Measurements from ENCODE around the gene PRLR. TPM values are rescaled to one million over a fixed set of nuclear protein-coding genes. Genes with fewer than 3 reads are reported as not detected.

The PRLR gene
- total RNA-seq, 2 donors from 2014 or later: 1.1 to 7.1 TPM

- Histone ChIP-seq H3K36me3 (no peaks in the 10 kb centered on the region), H3K27ac (no peak overlapping the region), H3K27me3 (replicated peaks; ENCODE audit: insufficient read depth) (no peaks in the 10 kb centered on the region), H3K4me3 (no peak overlapping the region), H3K4me1 (replicated peaks) (no peaks in the 10 kb centered on the region), H3K9me3 (no peaks in the 10 kb centered on the region)
- intact Hi-C loops (cut with DNase I): no loop called here
- 78% methylated on average over 3 of the region's 3 CpGs for WGBS
- TF ChIP-seq POLR2AphosphoS5 (IDR thresholded peaks at IDR 0.05) (no peak), POLR2A (IDR thresholded peaks at IDR 0.05) (no peak), CTCF (IDR thresholded peaks at IDR 0.05) (no peak)
- no peak for DNase-seq (ENCODE audit: low spot score)
These were observed 147.8 kb downstream of the PRLR start for GRCh38 chr5:35082530-35082929.

DNA sequence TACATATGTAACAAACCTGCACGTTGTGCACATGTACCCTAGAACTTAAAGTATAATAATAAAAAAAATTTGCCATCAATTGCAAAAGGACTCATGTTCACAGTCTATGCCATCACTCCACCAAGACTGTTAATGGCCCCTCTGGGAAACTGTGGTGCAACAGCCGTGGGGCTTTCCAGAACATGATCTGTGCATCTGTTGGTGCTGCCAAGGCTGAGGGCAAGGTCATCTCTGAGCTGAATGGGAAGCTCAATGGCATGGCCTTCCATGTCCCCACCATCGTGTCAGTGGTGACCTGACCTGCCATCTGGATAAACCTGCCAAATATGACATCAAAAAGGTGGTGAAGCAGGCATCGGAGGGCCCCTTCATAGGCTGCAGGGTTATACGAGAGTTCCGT is 149.2 kb downstream of the PRLR start:
- intact Hi-C loops (cut with DNase I): no loop called here
- WGBS: 83% methylated on average over 6 of the region's 6 CpGs

DNA sequence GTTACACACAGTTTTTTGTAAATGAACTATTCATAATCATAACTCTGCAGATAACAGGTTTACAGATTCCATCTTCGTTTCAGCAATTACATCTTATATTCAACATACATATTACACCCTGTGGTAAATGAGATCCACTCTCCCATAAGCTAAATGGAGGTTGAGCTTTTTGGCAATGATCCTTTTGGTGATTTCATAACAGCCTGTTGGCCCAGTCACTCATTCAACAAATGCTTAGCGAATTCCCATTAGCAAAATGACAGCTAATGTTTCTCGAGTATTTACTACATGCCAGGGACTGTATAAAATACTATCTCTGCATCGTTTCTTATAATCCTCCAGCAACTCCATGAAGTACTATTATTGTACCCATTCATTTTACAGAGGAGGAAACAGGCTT is 157.1 kb downstream of the PRLR start:
- Histone ChIP-seq H3K9me3 (no peaks in the 10 kb centered on the region), H3K36me3 (no peaks in the 10 kb centered on the region), H3K4me1 (replicated peaks) (no peaks in the 10 kb centered on the region), H3K27me3 (replicated peaks; ENCODE audit: insufficient read depth) (no peaks in the 10 kb centered on the region), H3K4me3 (no peak overlapping the region), H3K27ac (no peak overlapping the region)
- intact Hi-C loops (cut with DNase I): no loop called here
- 81% methylated on average over 4 of the region's 4 CpGs for WGBS
- TF ChIP-seq CTCF (IDR thresholded peaks at IDR 0.05) (no peak), POLR2AphosphoS5 (IDR thresholded peaks at IDR 0.05) (no peak), POLR2A (IDR thresholded peaks at IDR 0.05) (no peak)
- DNase-seq (ENCODE audit: low spot score): no peak

More for the DNA sequence above, 149.2 kb downstream of the PRLR start:
- Histone ChIP-seq H3K9me3 (no peaks in the 10 kb centered on the region), H3K36me3 (no peaks in the 10 kb centered on the region), H3K4me3 (no peak overlapping the region), H3K27ac (no peak overlapping the region), H3K27me3 (replicated peaks; ENCODE audit: insufficient read depth) (no peaks in the 10 kb centered on the region), H3K4me1 (replicated peaks) (no peaks in the 10 kb centered on the region)
- DNase-seq (ENCODE audit: low spot score): no peak
- TF ChIP-seq POLR2AphosphoS5 (IDR thresholded peaks at IDR 0.05) (no peak), POLR2A (IDR thresholded peaks at IDR 0.05) (no peak), CTCF (IDR thresholded peaks at IDR 0.05) (no peak)

DNA sequence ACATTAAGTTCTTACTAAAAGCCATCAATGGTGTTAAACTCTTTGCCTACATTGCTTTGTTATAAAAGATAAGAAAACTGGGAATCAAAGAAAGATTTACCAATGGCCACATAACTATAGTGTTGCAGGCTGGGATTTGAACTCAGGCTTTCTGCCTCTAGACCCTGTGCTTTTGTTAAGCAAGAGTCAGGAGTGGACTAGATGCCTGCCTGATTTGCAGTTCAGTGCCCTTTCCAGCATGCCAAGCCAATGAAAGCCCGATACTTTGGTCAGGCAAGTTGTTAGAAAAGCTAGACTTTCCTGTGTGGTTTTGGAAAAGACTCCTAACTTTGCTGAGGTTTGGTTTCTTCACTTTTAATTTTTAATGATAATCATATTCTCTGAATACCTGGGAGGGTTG is 161.1 kb downstream of the PRLR start:
- 88% methylated on average over 1 of the region's 1 CpG for WGBS
- intact Hi-C loops (cut with DNase I): no loop called here
- no peaks in the 10 kb centered on the region for H3K36me3 ChIP-seq
- no peak overlapping the region for H3K4me3 ChIP-seq
- no peak for DNase-seq (ENCODE audit: low spot score)
- TF ChIP-seq CTCF (IDR thresholded peaks at IDR 0.05): no peak
- no peak for TF ChIP-seq POLR2A (IDR thresholded peaks at IDR 0.05)
- no peak for TF ChIP-seq POLR2AphosphoS5 (IDR thresholded peaks at IDR 0.05)
- no peaks in the 10 kb centered on the region for H3K27me3 ChIP-seq (replicated peaks; ENCODE audit: insufficient read depth)
- H3K4me1 ChIP-seq (replicated peaks): no peaks in the 10 kb centered on the region
- H3K9me3 ChIP-seq: no peaks in the 10 kb centered on the region
- no peak overlapping the region for H3K27ac ChIP-seq

- H3K27me3 ChIP-seq (replicated peaks; ENCODE audit: insufficient read depth): no peaks in the 10 kb centered on the region
These were observed 162.3 kb downstream of the PRLR start for GRCh38 chr5:35067985-35068384.

More at GRCh38 chr5:35067985-35068384, 162.3 kb downstream of the PRLR start:
- TF ChIP-seq CTCF (IDR thresholded peaks at IDR 0.05): no peak
- no peak for TF ChIP-seq POLR2AphosphoS5 (IDR thresholded peaks at IDR 0.05)
- no peak for TF ChIP-seq POLR2A (IDR thresholded peaks at IDR 0.05)
- WGBS: 93% methylated on average over 2 of the region's 2 CpGs
- intact Hi-C loops (cut with DNase I): no loop called here
- H3K4me3 ChIP-seq: no peak overlapping the region
- no peak for DNase-seq (ENCODE audit: low spot score)
- no peaks in the 10 kb centered on the region for H3K4me1 ChIP-seq (replicated peaks)
- H3K36me3 ChIP-seq: no peaks in the 10 kb centered on the region
- no peak overlapping the region for H3K27ac ChIP-seq
- no peaks in the 10 kb centered on the region for H3K9me3 ChIP-seq

All from prostate gland (tissue), 2 donors.